Epithelial cell of esophagus (primary cell): ENCODE results near the gene GTPBP6.

Source experiments
- DNase-seq: peaks from one replicate; pipeline ENCODE4 v3.0.0; 2010; ENCODE audit warnings: low read depth
- H3K4me3 ChIP-seq: 2 replicates; pipeline ENCODE4 v1.5.1; 2011; ENCODE audit warnings: mild to moderate bottlenecking, low read length, control low read depth
- TF ChIP-seq, protein P1 (sequence below): IDR thresholded peaks from 2 replicates; pipeline ENCODE4 v1.5.1; 2011; ENCODE audit warnings: low read depth, mild to moderate bottlenecking, low read length, control low read depth, inconsistent platforms; ENCODE audit not compliant: insufficient read depth; ENCODE audit errors: missing control alignments

Gene GTPBP6

DNA sequence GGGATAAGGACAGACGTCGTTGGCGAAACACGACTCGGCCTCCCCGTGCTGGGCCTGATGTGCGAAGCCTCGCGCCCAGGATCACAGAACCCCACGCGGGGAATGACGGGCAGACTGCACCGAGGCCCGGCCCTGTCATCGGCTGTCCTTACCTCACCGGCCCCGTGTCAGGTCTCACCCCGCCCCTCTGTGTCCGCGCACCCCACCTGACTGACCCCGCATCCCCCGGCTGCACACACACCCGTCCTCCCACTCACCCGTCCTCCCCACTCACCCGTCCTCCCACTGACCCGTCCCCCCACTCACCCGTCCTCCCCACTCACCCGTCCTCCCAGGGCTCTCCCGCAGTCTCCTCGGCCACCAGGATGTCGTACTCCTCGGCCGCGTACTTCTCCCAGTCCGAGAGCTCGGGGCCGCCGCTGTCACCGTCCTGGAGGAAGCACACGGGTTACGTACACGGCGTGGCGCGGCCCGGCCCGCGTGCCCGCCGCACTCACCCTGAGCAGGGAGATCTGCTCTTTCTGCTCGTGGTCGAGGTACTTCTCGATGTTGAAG, 19.8 kb upstream of the GTPBP6 start:
- TF ChIP-seq, protein P1, sequence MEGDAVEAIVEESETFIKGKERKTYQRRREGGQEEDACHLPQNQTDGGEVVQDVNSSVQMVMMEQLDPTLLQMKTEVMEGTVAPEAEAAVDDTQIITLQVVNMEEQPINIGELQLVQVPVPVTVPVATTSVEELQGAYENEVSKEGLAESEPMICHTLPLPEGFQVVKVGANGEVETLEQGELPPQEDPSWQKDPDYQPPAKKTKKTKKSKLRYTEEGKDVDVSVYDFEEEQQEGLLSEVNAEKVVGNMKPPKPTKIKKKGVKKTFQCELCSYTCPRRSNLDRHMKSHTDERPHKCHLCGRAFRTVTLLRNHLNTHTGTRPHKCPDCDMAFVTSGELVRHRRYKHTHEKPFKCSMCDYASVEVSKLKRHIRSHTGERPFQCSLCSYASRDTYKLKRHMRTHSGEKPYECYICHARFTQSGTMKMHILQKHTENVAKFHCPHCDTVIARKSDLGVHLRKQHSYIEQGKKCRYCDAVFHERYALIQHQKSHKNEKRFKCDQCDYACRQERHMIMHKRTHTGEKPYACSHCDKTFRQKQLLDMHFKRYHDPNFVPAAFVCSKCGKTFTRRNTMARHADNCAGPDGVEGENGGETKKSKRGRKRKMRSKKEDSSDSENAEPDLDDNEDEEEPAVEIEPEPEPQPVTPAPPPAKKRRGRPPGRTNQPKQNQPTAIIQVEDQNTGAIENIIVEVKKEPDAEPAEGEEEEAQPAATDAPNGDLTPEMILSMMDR = no peak
- DNase-seq = no peak
- no peak overlapping the region for H3K4me3 ChIP-seq

DNA sequence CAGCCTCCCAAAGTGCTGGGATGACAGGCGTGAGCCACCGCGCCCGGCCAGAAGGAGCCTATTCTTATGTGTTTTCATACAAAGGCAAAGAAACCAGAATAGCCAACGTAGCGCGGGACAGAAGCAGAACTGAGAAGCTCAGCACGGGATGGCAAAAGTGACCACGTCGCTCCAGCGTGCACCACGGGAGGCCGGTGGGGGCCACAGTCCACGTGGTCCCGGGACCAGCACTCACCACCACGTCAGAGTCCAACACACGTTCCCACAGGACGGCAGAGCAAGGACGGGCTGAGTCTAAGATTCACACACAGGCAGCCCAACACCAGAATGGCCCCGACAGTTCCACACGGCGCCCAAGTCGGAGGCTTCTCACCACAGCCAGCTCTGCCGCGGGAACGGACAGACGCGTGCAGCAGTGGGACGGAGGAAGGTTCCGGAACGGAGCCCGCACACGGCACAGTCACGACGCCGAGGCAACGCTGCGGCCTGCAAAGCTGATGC, 18.8 kb upstream of the GTPBP6 start:
- TF ChIP-seq, protein P1 = no peak

DNA sequence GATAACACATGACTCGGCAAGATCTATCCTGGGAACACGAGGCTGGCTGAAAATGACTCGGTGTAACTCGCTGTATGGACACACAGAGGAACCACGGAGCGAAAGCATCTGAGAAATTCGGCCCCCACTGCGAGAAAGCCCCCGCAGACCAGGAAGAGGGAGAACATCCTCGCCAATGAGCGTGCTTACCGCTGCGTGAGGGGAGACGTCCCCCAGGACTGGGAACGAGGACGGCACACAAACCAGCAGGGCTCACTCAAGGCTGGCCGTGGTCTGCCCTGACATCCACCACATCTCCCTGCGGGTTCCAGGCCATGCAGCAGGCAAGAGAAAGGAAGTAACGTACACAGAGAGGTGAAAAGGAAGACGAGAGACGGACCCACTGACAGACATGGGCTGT, 17.6 kb upstream of the GTPBP6 start:
- no peak overlapping the region for H3K4me3 ChIP-seq
- no peak for DNase-seq

More for the DNA sequence above, 18.8 kb upstream of the GTPBP6 start:
- DNase-seq = no peak
- H3K4me3 ChIP-seq = no peak overlapping the region

DNA sequence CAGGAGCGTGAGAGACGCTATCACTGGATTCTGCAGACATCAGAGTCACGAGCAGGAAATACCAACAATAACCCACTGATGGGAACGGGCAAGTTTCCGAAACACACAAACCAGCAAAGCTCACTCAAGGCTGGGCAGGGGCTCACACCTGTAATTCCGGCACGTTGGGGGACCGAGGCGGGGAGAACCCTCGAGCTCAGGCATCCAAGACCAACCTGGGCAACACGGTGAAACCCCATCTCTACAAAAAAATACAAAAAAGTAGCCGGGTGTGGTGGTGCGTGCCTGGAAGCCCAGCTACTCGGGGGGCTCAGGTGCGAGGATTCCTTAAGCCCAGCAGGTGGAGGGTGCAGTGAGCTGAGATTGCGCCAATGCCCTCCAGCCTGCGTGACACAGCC, 17.2 kb upstream of the GTPBP6 start:
- TF ChIP-seq, protein P1 = no peak
- no peak for DNase-seq
- no peak overlapping the region for H3K4me3 ChIP-seq

More for the DNA sequence above, 17.6 kb upstream of the GTPBP6 start:
- TF ChIP-seq, protein P1 = no peak

DNA sequence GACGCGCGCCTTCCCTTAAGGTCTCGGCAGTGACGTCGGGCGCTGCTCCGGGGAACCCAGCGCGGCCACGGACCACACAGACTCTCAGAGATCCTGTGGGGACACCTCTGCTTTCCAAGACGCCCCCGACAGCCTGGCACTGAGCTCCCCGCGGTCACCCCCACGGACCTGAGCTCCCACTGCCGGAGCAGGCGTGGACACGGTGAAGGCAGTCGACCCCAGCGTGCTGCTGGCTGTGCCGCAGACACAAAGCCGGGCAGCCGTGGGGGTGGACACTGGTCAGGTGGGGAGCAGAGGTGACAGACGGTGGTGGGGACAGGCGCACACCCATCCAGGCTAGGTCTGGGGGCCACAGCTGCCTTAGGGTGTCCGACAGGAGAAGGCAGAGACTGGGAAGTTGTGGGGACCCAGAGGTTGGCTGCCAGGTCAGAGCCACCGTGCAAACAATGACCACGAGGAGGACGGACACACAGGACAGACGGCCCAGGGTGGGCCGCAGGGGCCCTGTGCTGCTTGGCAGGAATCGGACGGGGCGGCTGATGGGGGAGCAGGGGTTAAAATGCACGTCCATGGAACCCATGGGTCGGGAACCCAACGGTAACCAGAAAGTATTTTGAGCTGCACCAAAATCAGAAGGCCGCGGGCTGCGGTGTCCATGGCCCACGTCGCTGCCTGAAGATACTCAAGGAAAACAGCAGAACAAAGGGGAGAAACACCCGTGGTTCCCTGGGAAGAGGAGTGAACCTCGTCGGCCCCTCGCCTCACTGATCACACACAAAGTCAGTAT, 16.6 kb upstream of the GTPBP6 start:
- TF ChIP-seq, protein P1 = no peak
- no peak for DNase-seq
- no peak overlapping the region for H3K4me3 ChIP-seq

DNA sequence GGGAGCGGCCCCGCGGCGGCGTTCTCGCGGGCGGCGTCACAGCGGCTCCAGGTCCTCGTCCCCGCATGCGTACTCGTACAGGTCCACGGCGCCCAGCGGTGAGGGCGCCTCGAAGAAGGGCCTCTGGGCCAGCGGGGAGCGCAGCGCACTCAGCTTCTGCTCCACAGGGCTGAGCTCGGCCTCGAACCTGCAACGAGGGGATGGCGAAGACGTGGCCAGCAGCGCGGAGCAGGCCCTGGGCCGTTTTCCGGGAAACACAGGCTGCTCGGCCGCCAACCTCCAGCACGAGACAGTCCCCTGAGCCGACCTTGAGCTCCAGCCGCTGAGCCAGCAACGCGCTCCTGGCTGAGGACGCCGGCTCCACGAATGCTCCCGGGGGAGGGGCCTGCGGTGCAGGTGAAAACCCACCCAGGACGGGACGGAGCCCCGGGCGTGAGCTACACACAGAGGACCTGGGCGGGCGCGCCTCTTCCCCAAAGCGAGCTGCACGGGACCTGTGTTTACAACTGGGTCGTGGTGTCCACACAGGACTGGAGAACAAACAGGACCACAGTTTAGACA, 15.8 kb upstream of the GTPBP6 start:
- TF ChIP-seq, protein P1 = no peak
- no peak for DNase-seq
- H3K4me3 ChIP-seq = no peak overlapping the region
